ENCODE measurements around the gene GHR. TPM values are rescaled to one million over a fixed set of nuclear protein-coding genes. Genes with fewer than 3 reads are reported as not detected.

GHR gene
- polyA plus RNA-seq, 1 donor (not counting 4 experiments of a cell fraction or from before 2014, with no cell fraction given): 1.8 TPM

DNA sequence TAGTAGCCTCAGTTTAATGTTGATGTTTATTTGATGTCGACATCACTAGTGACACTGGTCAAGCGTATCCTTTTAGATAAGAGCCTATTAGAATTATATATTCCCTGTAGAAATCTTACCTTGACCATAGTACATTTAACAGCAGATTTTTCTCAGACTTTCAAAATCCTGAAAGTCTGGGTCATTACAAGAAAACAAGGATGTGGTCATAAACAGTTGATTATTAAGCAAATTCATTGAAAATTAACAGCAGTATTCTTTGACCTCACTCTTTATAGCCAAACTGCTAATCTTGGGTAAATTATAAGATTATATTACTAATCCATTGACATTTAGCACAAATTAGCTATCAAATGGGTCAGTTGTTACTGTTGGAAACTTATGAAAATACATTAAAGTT is 83.4 kb downstream of the GHR start:
- H3K27me3 ChIP-seq (ENCODE audit: control insufficient read depth, extremely low read depth, insufficient read depth, low read length): no peaks in the 10 kb centered on the region
- no peak overlapping the region for H3K27ac ChIP-seq (ENCODE audit: control insufficient read depth, insufficient read depth, low read length)
- dilution Hi-C loops (cut with MboI; ENCODE audit: extremely low pct_ligation_motif_present, low sequenced_read_pairs): no loop called here

GRCh38 chr5:42507451-42508097 is 84.3 kb downstream of the GHR start:
- Histone ChIP-seq H3K27ac (ENCODE audit: control insufficient read depth, insufficient read depth, low read length) (no peak overlapping the region), H4K20me1 (ENCODE audit: control insufficient read depth, extremely low read depth, insufficient read depth, low read length) (no peaks in the 10 kb centered on the region), H3K79me2 (ENCODE audit: control insufficient read depth, insufficient read depth, low read length) (no peaks in the 10 kb centered on the region), H3K9me3 (ENCODE audit: control insufficient read depth, low read depth, low read length) (no peaks in the 10 kb centered on the region), H3K27me3 (ENCODE audit: control insufficient read depth, extremely low read depth, insufficient read depth, low read length) (no peaks in the 10 kb centered on the region), H3K36me3 (ENCODE audit: control insufficient read depth in 2 of 2, extremely low read depth in 1 of 2, insufficient read depth in 2 of 2, low read length in 2 of 2) (no peaks in the 10 kb centered on the region), H3K4me1 (ENCODE audit: control insufficient read depth, extremely low read depth, insufficient read depth, low read length) (peaks cover 9% of the 10 kb centered on the region), H3K9me1 (ENCODE audit: control insufficient read depth, extremely low read depth, insufficient read depth, low read length) (no peaks in the 10 kb centered on the region), H3K4me3 (ENCODE audit: control insufficient read depth in 2 of 3, extremely low read depth in 1 of 3, insufficient read depth in 2 of 3, low read depth in 1 of 3, low read length in 3 of 3) (no peak overlapping the region), H3K9ac (ENCODE audit: control insufficient read depth, extremely low read depth, insufficient read depth, low read length) (no peak overlapping the region), H2AFZ (ENCODE audit: control insufficient read depth, low read length) (no peak overlapping the region), H3K4me2 (ENCODE audit: control insufficient read depth, extremely low read depth, insufficient read depth, low read depth, low read length) (no peak overlapping the region)
- no peak for FAIRE-seq
- TF ChIP-seq EZH2 (IDR thresholded peaks at IDR 0.05; ENCODE audit: low read length): no peak
- TF ChIP-seq, protein P1, sequence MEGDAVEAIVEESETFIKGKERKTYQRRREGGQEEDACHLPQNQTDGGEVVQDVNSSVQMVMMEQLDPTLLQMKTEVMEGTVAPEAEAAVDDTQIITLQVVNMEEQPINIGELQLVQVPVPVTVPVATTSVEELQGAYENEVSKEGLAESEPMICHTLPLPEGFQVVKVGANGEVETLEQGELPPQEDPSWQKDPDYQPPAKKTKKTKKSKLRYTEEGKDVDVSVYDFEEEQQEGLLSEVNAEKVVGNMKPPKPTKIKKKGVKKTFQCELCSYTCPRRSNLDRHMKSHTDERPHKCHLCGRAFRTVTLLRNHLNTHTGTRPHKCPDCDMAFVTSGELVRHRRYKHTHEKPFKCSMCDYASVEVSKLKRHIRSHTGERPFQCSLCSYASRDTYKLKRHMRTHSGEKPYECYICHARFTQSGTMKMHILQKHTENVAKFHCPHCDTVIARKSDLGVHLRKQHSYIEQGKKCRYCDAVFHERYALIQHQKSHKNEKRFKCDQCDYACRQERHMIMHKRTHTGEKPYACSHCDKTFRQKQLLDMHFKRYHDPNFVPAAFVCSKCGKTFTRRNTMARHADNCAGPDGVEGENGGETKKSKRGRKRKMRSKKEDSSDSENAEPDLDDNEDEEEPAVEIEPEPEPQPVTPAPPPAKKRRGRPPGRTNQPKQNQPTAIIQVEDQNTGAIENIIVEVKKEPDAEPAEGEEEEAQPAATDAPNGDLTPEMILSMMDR (optimal IDR thresholded peaks at IDR 0.05 in 1 of 3, IDR thresholded peaks at IDR 0.05 in 1 of 3, conservative IDR thresholded peaks at IDR 0.05 in 1 of 3; ENCODE audit: extremely low read depth in 1 of 3, insufficient read depth in 2 of 3, low read length in 3 of 3): no peak
- no peak for DNase-seq (ENCODE audit: low read depth, low spot score)
- dilution Hi-C loops (cut with MboI; ENCODE audit: extremely low pct_ligation_motif_present, low sequenced_read_pairs): no loop called here

More for the DNA sequence above, 83.4 kb downstream of the GHR start:
- DNase-seq (ENCODE audit: low read depth, low spot score) (no peak), FAIRE-seq (no peak)
- H4K20me1 ChIP-seq (ENCODE audit: control insufficient read depth, extremely low read depth, insufficient read depth, low read length): no peaks in the 10 kb centered on the region
- no peaks in the 10 kb centered on the region for H3K9me1 ChIP-seq (ENCODE audit: control insufficient read depth, extremely low read depth, insufficient read depth, low read length)
- no peak overlapping the region for H2AFZ ChIP-seq (ENCODE audit: control insufficient read depth, low read length)
- no peaks in the 10 kb centered on the region for H3K36me3 ChIP-seq (ENCODE audit: control insufficient read depth in 2 of 2, extremely low read depth in 1 of 2, insufficient read depth in 2 of 2, low read length in 2 of 2)
- no peak overlapping the region for H3K4me3 ChIP-seq (ENCODE audit: control insufficient read depth in 2 of 3, extremely low read depth in 1 of 3, insufficient read depth in 2 of 3, low read depth in 1 of 3, low read length in 3 of 3)
- H3K4me1 ChIP-seq (ENCODE audit: control insufficient read depth, extremely low read depth, insufficient read depth, low read length): peaks cover 9% of the 10 kb centered on the region
- no peaks in the 10 kb centered on the region for H3K79me2 ChIP-seq (ENCODE audit: control insufficient read depth, insufficient read depth, low read length)
- no peak overlapping the region for H3K4me2 ChIP-seq (ENCODE audit: control insufficient read depth, extremely low read depth, insufficient read depth, low read depth, low read length)
- H3K9ac ChIP-seq (ENCODE audit: control insufficient read depth, extremely low read depth, insufficient read depth, low read length): no peak overlapping the region
- TF ChIP-seq, protein P1 (optimal IDR thresholded peaks at IDR 0.05 in 1 of 3, IDR thresholded peaks at IDR 0.05 in 1 of 3, conservative IDR thresholded peaks at IDR 0.05 in 1 of 3; ENCODE audit: extremely low read depth in 1 of 3, insufficient read depth in 2 of 3, low read length in 3 of 3): no peak
- TF ChIP-seq EZH2 (IDR thresholded peaks at IDR 0.05; ENCODE audit: low read length): no peak
- H3K9me3 ChIP-seq (ENCODE audit: control insufficient read depth, low read depth, low read length): no peaks in the 10 kb centered on the region
